Left ventricle myocardium inferior (tissue), 1 donor: ENCODE measurements around the gene STIM1. TPM values are rescaled to one million over a fixed set of nuclear protein-coding genes. Genes with fewer than 3 reads are reported as not detected.

Experiments
- DNase-seq: peaks from one replicate; pipeline ENCODE4 v3.0.0-alpha.2; 2020
- H3K27ac ChIP-seq: fragments of 200-600 bp; replicated peaks from 2 replicates; pipeline ENCODE4 v1.8.0; 2021
- H3K27me3 ChIP-seq: fragments of 200-600 bp; 2 replicates; pipeline ENCODE4 v1.8.0; 2021; ENCODE audit warnings: low read depth
- H3K36me3 ChIP-seq: fragments of 200-600 bp; 2 replicates; pipeline ENCODE4 v1.8.0; 2021
- H3K4me1 ChIP-seq: fragments of 200-600 bp; 2 replicates; pipeline ENCODE4 v1.8.0; 2021
- H3K4me3 ChIP-seq: fragments of 200-600 bp; 2 replicates; pipeline ENCODE4 v1.8.0; 2021; ENCODE audit warnings: mild to moderate bottlenecking, moderate library complexity
- H3K9me3 ChIP-seq: fragments of 200-600 bp; replicated peaks from 2 replicates; pipeline ENCODE4 v1.8.0; 2021
- intact Hi-C: fragments of 100-400 bp; cut with micrococcal nuclease; formaldehyde crosslinking; loops from one replicate; pipeline ENCODE4 v1.11.0; 2022
- total RNA-seq: library from RNA; stranded (reverse); fragmentation: NEBNext Ultra II Directional; extraction: Animal tissue kit (Norgen Biotek cat#: 25700); gene quantifications from one replicate; pipeline ENCODE4 v1.2.1, GENCODE V29; 2021
- TF ChIP-seq, protein P1 (sequence below): fragments of 200-600 bp; IDR thresholded peaks from 2 replicates; pipeline ENCODE4 v1.8.0; 2021; ENCODE audit warnings: antibody characterized with exemption, mild to moderate bottlenecking, borderline replicate concordance
- donor health status: DM: no; HTN: yes; CAD: no; lungs with severe emphysema.

The STIM1 gene
- total RNA-seq, 1 donor from 2014 or later = 32.0 TPM

GRCh38 chr11:3949125-3949524 is 93.7 kb downstream of the STIM1 start:
- H3K9me3 ChIP-seq = no peaks in the 10 kb centered on the region
- DNase-seq = no peak
- no peak overlapping the region for H3K27ac ChIP-seq
- no peaks in the 10 kb centered on the region for H3K36me3 ChIP-seq
- peaks cover 6% of the 10 kb centered on the region for H3K27me3 ChIP-seq
- intact Hi-C loops = no loop called here
- TF ChIP-seq, protein P1, sequence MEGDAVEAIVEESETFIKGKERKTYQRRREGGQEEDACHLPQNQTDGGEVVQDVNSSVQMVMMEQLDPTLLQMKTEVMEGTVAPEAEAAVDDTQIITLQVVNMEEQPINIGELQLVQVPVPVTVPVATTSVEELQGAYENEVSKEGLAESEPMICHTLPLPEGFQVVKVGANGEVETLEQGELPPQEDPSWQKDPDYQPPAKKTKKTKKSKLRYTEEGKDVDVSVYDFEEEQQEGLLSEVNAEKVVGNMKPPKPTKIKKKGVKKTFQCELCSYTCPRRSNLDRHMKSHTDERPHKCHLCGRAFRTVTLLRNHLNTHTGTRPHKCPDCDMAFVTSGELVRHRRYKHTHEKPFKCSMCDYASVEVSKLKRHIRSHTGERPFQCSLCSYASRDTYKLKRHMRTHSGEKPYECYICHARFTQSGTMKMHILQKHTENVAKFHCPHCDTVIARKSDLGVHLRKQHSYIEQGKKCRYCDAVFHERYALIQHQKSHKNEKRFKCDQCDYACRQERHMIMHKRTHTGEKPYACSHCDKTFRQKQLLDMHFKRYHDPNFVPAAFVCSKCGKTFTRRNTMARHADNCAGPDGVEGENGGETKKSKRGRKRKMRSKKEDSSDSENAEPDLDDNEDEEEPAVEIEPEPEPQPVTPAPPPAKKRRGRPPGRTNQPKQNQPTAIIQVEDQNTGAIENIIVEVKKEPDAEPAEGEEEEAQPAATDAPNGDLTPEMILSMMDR = no peak
- H3K4me3 ChIP-seq = no peak overlapping the region
- peaks cover 82% of the 10 kb centered on the region for H3K4me1 ChIP-seq

DNA sequence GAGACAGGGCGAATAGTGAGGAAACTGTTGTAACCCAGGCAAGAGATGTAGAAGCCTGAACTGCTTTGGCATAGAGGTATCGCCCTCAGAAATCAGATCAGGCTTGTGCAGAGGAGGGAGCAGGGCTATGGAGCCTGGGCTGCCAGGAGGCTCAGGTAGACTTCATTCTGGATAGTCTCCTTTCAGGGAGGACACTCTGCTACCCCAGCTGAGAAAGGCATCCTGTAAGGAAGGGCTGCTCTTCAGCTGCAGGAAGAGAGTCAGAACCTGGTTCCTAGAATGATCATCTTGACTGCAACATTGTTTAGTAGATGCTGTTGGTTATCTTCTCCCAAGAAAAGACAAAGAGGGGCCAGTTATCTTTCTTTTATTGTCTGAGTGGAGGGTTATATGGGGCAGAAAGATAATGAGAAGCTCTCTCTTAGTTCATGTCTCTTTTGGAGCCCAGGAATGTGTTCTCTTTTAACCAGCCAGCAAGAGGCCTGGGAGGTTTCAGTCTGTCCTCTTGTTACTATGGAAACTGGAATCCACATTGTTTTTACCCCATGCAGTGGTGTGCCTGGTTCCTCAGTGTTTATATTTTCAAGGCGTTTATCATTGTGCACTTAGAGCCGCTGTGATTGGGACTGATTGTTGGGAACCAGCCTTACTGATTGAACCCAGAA is 95.7 kb downstream of the STIM1 start:
- no peaks in the 10 kb centered on the region for H3K9me3 ChIP-seq
- peak overlapping the region; percentile 19 for H3K27ac ChIP-seq
- H3K36me3 ChIP-seq = no peaks in the 10 kb centered on the region
- H3K27me3 ChIP-seq = peaks cover 7% of the 10 kb centered on the region
- no peak for DNase-seq
- intact Hi-C loops = loop anchor here (10.0 kb wide), 2 partner anchors 96 to 114 kb away; partner anchors contain the start of gene STIM1
- TF ChIP-seq, protein P1 = no peak
- H3K4me3 ChIP-seq = no peak overlapping the region
- H3K4me1 ChIP-seq = peaks cover 63% of the 10 kb centered on the region

- Histone ChIP-seq H3K27me3 (peaks cover 10% of the 10 kb centered on the region), H3K4me3 (no peak overlapping the region), H3K4me1 (peaks cover 47% of the 10 kb centered on the region), H3K9me3 (no peaks in the 10 kb centered on the region), H3K36me3 (no peaks in the 10 kb centered on the region), H3K27ac (no peak overlapping the region)
- TF ChIP-seq, protein P1 = no peak
- intact Hi-C loops = loop anchor here (10.0 kb wide), 2 partner anchors 98 to 112 kb away; partner anchors contain the start of gene STIM1
- DNase-seq = no peak
These were observed 97.3 kb downstream of the STIM1 start for GRCh38 chr11:3952715-3953114.

GRCh38 chr11:3953327-3953726 is 97.9 kb downstream of the STIM1 start:
- peaks cover 41% of the 10 kb centered on the region for H3K4me1 ChIP-seq
- TF ChIP-seq, protein P1 = no peak
- DNase-seq = no peak
- H3K36me3 ChIP-seq = no peaks in the 10 kb centered on the region
- H3K9me3 ChIP-seq = no peaks in the 10 kb centered on the region
- peaks cover 16% of the 10 kb centered on the region for H3K27me3 ChIP-seq
- H3K27ac ChIP-seq = no peak overlapping the region
- intact Hi-C loops = loop anchor here (10.0 kb wide), 2 partner anchors 99 to 111 kb away; partner anchors contain the start of gene STIM1
- no peak overlapping the region for H3K4me3 ChIP-seq

GRCh38 chr11:3954448-3955298 is 99.2 kb downstream of the STIM1 start:
- Histone ChIP-seq H3K4me3 (no peak overlapping the region), H3K27me3 (peaks cover 16% of the 10 kb centered on the region), H3K9me3 (no peaks in the 10 kb centered on the region), H3K27ac (no peak overlapping the region), H3K4me1 (peaks cover 32% of the 10 kb centered on the region), H3K36me3 (no peaks in the 10 kb centered on the region)
- TF ChIP-seq, protein P1 = no peak
- no peak for DNase-seq
- intact Hi-C loops = loop anchor here (10.0 kb wide), 2 partner anchors 100 to 110 kb away; partner anchors contain the start of gene STIM1
